GM21717 (cell line): ENCODE data around the gene COMMD7.
"Not testable (repeated sequence)": the region's sequence is repeated elsewhere in the genome, so short reads cannot be mapped to it uniquely, and the experiment has no call there.

Experiments used
- ATAC-seq: cut with Tn5 transposase; IDR thresholded peaks from one replicate; pipeline ENCODE4 v1.9.1; 2021; ENCODE audit warnings: mild to moderate bottlenecking, moderate library complexity; ENCODE audit not compliant: unreplicated experiment

COMMD7 gene

GRCh38 chr20:32767418-32768198 is 24.3 kb upstream of the COMMD7 start:
- no peak for ATAC-seq

- ATAC-seq, result not testable (repeated sequence)
These were observed 22.1 kb upstream of the COMMD7 start for GRCh38 chr20:32765230-32765875.

- ATAC-seq, result no peak
These were observed 21.0 kb upstream of the COMMD7 start for GRCh38 chr20:32764005-32764960.

GRCh38 chr20:32763202-32764004 is 20.1 kb upstream of the COMMD7 start:
- ATAC-seq, result no peak

- no peak for ATAC-seq
These were observed 19.5 kb upstream of the COMMD7 start for GRCh38 chr20:32762754-32763201.

- ATAC-seq, result no peak
These were observed 18.8 kb upstream of the COMMD7 start, which contains the start of gene DNMT3B for GRCh38 chr20:32761831-32762753. TSS of gene DNMT3B (plus strand) at chr20:32762385. CDS start at chr20:32780324, 17,939 bp downstream.

GRCh38 chr20:32761417-32761830 is 18.2 kb upstream of the COMMD7 start:
- no peak for ATAC-seq

- ATAC-seq, result no peak
These were observed 12.9 kb upstream of the COMMD7 start for GRCh38 chr20:32756156-32756555.

GRCh38 chr20:32753731-32754130 is 10.5 kb upstream of the COMMD7 start:
- no peak for ATAC-seq

GRCh38 chr20:32752458-32753250 is 9.4 kb upstream of the COMMD7 start:
- no peak for ATAC-seq

GRCh38 chr20:32751702-32752457 is 8.6 kb upstream of the COMMD7 start:
- ATAC-seq, result no peak

- ATAC-seq, result no peak
These were observed 8.0 kb upstream of the COMMD7 start for GRCh38 chr20:32751293-32751692.

- ATAC-seq, result no peak
These were observed 6.8 kb upstream of the COMMD7 start for GRCh38 chr20:32749914-32750637.

- no peak for ATAC-seq
These were observed 688 bp downstream of the COMMD7 start for GRCh38 chr20:32742322-32743236.

GRCh38 chr20:32741151-32741550 is 2.1 kb downstream of the COMMD7 start:
- ATAC-seq, result no peak
